Measurements from ENCODE around the gene PRSS1.
"Not testable (repeated sequence)": the region's sequence is repeated elsewhere in the genome, so short reads cannot be mapped to it uniquely, and the experiment has no call there.

Gene PRSS1

GRCh38 chr7:142773937-142774744 is 24.9 kb downstream of the PRSS1 start:
- no peak for DNase-seq

GRCh38 chr7:142774826-142775225 is 25.6 kb downstream of the PRSS1 start:
- DNase-seq, result no peak

- DNase-seq, result not testable (repeated sequence)
These were observed 26.3 kb downstream of the PRSS1 start for GRCh38 chr7:142775351-142776115.

GRCh38 chr7:142776206-142776844 is 27.1 kb downstream of the PRSS1 start:
- DNase-seq, result no peak

- DNase-seq, result not testable (repeated sequence)
These were observed 27.6 kb downstream of the PRSS1 start for GRCh38 chr7:142776845-142777225.

GRCh38 chr7:142777318-142777717 is 28.0 kb downstream of the PRSS1 start:
- no peak for DNase-seq

GRCh38 chr7:142782922-142783900 is 33.9 kb downstream of the PRSS1 start:
- peak; percentile 7 for DNase-seq

- no peak for DNase-seq
These were observed 34.8 kb downstream of the PRSS1 start for GRCh38 chr7:142784096-142784495.

- DNase-seq, result no peak
These were observed 35.4 kb downstream of the PRSS1 start for GRCh38 chr7:142784716-142785115.

GRCh38 chr7:142785841-142786250 is 36.6 kb downstream of the PRSS1 start:
- no peak for DNase-seq

- no peak for DNase-seq
These were observed 37.9 kb downstream of the PRSS1 start for GRCh38 chr7:142787034-142787768.

- no peak for DNase-seq
These were observed 38.5 kb downstream of the PRSS1 start for GRCh38 chr7:142787783-142788182.

GRCh38 chr7:142788303-142789289 is 39.3 kb downstream of the PRSS1 start:
- DNase-seq, result no peak

GRCh38 chr7:142789441-142789840 is 40.2 kb downstream of the PRSS1 start:
- no peak for DNase-seq

GRCh38 chr7:142790056-142790455 is 40.8 kb downstream of the PRSS1 start:
- no peak for DNase-seq

- no peak for DNase-seq
These were observed 41.3 kb downstream of the PRSS1 start for GRCh38 chr7:142790555-142790954.

GRCh38 chr7:142791502-142791901 is 42.2 kb downstream of the PRSS1 start:
- DNase-seq, result no peak

- no peak for DNase-seq
These were observed 42.9 kb downstream of the PRSS1 start for GRCh38 chr7:142792129-142792528.

GRCh38 chr7:142792593-142792992 is 43.3 kb downstream of the PRSS1 start:
- no peak for DNase-seq

- no peak for DNase-seq
These were observed 43.9 kb downstream of the PRSS1 start for GRCh38 chr7:142793156-142793555.
